ENCODE data around the gene SPATA33. TPM values are rescaled to one million over a fixed set of nuclear protein-coding genes. Genes with fewer than 3 reads are reported as not detected.
"Not testable (repeated sequence)": the region's sequence is repeated elsewhere in the genome, so short reads cannot be mapped to it uniquely, and the experiment has no call there.

SPATA33 gene
- polyA plus RNA-seq, 3 donors: 2.7 to 3.1 (median 2.8) TPM

- 87 to 92% (median 88%) methylated on average over 9 to 10 of the region's 10 CpGs for WGBS, 3 donors
- H3K27ac ChIP-seq (ENCODE audit: low read depth, low read length): no peak overlapping the region
These were observed 3.9 kb upstream of the SPATA33 start for GRCh38 chr16:89653656-89654295.

DNA sequence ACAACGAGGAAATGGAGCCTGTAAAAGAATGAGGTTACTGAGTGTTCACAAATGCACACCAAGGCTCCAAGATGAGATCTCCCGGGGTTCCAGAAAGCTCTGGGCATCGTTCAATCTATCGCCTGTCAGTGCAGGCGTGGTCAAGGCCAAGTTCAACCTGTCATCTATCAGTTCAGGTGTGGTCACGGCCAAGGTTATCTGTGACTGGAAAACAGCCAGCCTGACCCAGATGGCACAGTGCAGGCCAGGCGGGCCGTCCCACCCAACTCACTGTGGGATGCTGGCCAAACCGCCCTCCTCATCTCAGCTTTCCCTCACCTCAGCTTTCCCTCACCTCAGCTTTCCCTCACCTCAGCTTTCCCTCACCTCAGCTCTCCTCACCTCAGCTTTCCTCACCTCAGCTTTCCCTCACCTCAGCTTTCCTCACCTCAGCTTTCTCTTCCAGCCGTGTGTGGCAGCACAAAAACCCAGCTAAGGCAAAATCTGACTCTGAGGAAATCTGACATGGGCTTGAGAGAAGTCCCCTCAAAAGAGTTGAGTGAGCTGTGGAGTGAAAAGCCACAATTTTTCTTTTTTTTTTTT lies 2.5 kb upstream of the SPATA33 start:
- H3K27ac ChIP-seq (ENCODE audit: low read depth, low read length): no peak overlapping the region
- 30 to 89% (median 87%) methylated on average over 10 of the region's 10 CpGs for WGBS, 3 donors

DNA sequence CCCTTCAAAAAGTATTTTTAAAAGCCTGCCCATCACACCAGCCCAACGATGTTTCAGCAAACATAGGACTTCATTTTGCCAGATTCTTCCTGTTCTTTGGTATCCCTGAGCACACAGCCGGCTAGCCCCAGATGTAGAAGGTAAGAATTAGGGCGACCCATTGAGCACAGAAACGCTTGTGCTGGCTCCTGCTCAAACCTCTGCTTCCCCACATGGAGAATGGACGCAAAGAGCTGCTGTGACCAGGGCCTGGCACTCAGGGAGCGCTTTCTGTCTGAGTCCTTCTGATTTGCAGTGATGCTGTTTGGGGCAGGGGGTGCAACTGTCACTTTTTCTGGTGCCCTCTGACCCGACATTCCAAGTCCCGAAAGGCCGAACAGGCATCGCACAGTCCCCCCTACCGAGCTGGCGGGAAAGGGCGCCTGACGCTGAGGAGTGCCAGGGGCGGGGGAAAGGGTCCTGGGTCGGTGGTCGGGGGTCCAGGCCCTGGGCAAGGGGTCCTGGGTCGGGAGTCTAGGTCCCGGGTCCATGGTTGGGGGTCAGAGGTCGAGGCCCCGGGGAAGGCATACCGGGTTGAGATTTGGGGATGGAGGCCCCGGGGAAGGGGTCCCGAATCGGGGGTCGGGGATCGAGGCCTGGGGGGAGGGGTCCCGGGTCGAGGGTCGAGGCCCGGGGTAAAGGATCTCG lies 1.1 kb upstream of the SPATA33 start:
- H3K27ac ChIP-seq (ENCODE audit: low read depth, low read length): no peak overlapping the region
- 30 to 34% (median 33%) methylated on average over 32 of the region's 32 CpGs for WGBS, 3 donors

DNA sequence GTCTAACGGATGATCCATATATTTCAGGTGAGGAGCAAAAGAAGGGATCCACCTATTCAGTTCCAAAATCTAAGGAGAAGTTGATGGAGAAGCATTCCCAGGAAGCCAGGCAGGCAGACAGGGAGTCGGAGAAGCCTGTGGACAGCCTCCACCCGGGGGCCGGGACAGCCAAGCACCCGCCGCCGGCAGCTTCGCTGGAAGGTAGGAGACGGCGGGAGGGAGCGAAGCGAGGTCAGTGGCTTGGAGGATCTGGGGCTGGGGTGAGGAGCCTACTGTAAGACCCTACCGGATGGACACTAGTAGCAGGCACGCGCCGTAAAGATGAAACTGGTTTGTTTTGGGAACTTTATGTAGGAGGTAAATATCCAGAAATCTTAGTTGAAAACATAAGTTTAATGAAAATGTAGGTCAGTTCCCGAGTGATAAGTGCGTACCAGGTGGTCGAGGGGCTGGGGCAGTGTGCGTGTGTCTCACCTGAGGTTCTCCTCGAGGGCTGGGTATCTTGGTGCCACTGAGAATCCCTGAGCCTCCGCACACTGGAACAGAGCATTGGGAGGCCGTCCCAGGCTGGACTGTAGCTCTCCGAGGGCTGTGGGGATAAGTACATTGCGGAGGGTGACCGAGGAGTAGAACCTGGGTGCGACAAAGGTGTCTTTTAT lies 714 bp downstream of the SPATA33 start:
- 11 to 22% (median 16%) methylated on average over 27 of the region's 27 CpGs for WGBS, 3 donors
- H3K27ac ChIP-seq (ENCODE audit: low read depth, low read length): no peak overlapping the region

DNA sequence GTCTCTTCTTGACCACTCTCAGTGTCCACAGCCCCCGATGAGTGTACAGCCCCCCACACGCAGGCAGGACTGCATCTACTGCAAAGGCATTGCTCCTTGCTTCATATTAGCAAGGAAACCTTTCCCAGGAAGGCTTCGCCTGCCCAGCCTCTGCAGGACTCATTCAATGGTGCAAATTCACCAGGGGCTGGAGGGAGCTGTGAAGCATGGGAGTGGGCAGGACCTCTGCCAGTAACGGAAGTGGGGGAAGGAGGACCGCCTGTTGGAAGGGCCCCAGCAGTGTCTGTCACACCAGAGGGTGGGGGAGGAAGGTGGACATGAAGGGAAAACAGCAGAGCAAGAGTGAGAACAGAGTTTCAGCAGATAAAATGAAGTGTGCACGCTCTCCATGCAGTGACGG lies 2.5 kb downstream of the SPATA33 start:
- 90 to 97% (median 95%) methylated on average over 7 of the region's 7 CpGs for WGBS, 3 donors
- H3K27ac ChIP-seq (ENCODE audit: low read depth, low read length): no peak overlapping the region

GRCh38 chr16:89661215-89661614 lies 3.6 kb downstream of the SPATA33 start:
- WGBS, 3 donors: 94 to 95% (median 94%) methylated on average over 9 of the region's 9 CpGs

DNA sequence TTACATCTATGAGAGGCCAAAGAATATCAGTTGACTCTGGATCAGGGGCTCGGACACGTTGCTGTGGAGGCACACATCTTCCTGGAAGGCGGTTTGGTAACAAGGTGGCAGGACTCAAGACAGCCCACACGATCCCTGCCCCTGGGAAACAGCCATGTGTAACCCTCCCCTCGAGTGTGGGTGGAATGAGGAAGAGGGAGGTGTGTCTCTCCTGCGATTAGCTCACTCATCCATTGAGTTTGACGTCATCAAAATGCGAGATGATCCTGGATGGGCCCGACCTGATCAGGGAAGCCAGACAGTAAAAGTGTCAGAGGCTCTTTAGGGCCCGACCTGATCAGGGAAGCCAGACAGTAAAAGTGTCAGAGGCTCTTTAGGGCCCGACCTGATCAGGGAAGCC lies 6.6 kb downstream of the SPATA33 start:
- not testable (repeated sequence) for H3K27ac ChIP-seq (ENCODE audit: low read depth, low read length)
- 83 to 85% (median 84%) methylated on average over 10 of the region's 11 CpGs for WGBS, 3 donors

More at GRCh38 chr16:89661215-89661614, 3.6 kb downstream of the SPATA33 start:
- no peak overlapping the region for H3K27ac ChIP-seq (ENCODE audit: low read depth, low read length)

GRCh38 chr16:89667000-89667399 lies 9.4 kb downstream of the SPATA33 start:
- 59 to 63% (median 63%) methylated on average over 6 to 7 of the region's 7 CpGs for WGBS, 3 donors
- H3K27ac ChIP-seq (ENCODE audit: low read depth, low read length): not testable (repeated sequence)

DNA sequence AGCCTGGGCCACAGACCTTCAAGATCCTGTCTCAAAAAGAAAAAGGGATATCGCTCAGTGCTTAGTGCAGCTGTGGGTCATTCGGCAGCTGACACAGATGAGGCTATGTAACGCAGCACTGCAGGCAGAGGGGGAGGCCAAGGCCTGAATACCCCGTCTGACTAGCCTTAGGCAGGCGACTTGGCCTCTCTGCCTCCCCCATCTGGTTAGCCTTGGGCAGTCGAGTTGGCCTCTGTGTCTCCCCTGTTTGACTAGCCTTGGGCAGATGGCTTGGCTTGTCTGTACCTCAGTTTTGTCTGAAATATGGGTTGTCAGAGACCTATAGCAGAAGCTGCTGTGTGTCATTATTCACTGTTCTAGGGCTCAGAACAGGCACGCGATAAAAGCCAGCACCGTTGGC lies 10.0 kb downstream of the SPATA33 start:
- H3K27ac ChIP-seq (ENCODE audit: low read depth, low read length): no peak overlapping the region
- 80 to 85% (median 84%) methylated on average over 9 of the region's 9 CpGs for WGBS, 3 donors

- no peak overlapping the region for H3K27ac ChIP-seq (ENCODE audit: low read depth, low read length)
- 41 to 68% (median 45%) methylated on average over 5 of the region's 5 CpGs for WGBS, 3 donors
These were observed 11.1 kb downstream of the SPATA33 start for GRCh38 chr16:89668790-89669158.

- 89 to 97% (median 96%) methylated on average over 8 to 13 of the region's 13 CpGs for WGBS, 3 donors
- H3K27ac ChIP-seq (ENCODE audit: low read depth, low read length): no peak overlapping the region
These were observed 12.1 kb downstream of the SPATA33 start for GRCh38 chr16:89669755-89670154.

GRCh38 chr16:89670496-89671431 lies 13.1 kb downstream of the SPATA33 start:
- H3K27ac ChIP-seq (ENCODE audit: low read depth, low read length): no peak overlapping the region
- WGBS, 3 donors: 85 to 87% (median 87%) methylated on average over 10 of the region's 10 CpGs

- whole genome bisulfite sequencing, 3 donors: 82 to 94% (median 87%) methylated on average over 4 of the region's 4 CpGs
- not testable (repeated sequence) for H3K27ac ChIP-seq (ENCODE audit: low read depth, low read length)
These were observed 13.9 kb downstream of the SPATA33 start for GRCh38 chr16:89671565-89671964.

- H3K27ac ChIP-seq (ENCODE audit: low read depth, low read length): no peak overlapping the region
- 77 to 88% (median 82%) methylated on average over 16 of the region's 16 CpGs for WGBS, 3 donors
These were observed 14.7 kb downstream of the SPATA33 start for GRCh38 chr16:89672177-89672941.

- no peak overlapping the region for H3K27ac ChIP-seq (ENCODE audit: low read depth, low read length)
- 96 to 100% (median 99%) methylated on average over 2 of the region's 2 CpGs for WGBS, 3 donors
These were observed 20.6 kb downstream of the SPATA33 start for GRCh38 chr16:89678258-89678657.

GRCh38 chr16:89685916-89686315 lies 28.3 kb downstream of the SPATA33 start:
- no peak overlapping the region for H3K27ac ChIP-seq (ENCODE audit: low read depth, low read length)
- 97 to 100% (median 100%) methylated on average over 1 of the region's 1 CpG for WGBS, 3 donors

DNA sequence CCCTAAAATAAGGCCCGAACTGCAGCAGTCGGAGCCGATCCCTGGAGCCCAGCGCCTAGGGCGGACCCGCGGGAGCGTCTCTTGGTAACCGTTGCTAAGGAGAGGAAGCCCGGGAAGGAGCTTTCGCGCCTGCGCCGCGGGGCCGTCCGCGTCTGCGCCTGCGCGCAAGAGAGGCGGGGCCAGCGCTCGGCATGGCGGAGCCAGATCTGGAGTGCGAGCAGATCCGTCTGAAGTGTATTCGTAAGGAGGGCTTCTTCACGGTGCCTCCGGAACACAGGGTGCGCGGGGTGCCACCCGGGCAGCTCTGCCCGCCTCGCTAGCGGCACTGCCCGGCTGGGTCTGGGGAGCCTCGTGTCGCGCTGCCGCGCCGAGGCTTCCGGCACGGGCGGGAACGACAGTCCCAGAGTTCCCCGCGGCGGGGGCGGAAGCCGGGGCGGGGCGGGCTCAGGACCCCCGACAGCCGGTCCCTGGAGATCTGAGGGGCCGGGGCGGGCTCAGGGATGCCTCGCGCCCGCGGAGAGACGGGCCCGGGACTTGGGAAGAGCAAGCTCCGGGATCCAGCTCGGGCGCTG lies 29.0 kb downstream of the SPATA33 start, which contains the start of gene CDK10:
Gene CDK10 (plus strand): TSS at position 170 of the 572 bp plus-strand sequence. CDS start 22 bp downstream, at position 192.
- H3K27ac ChIP-seq (ENCODE audit: low read depth, low read length): no peak within 1 kb of the TSS
- 0 to 1% (median 1%) methylated on average over 63 to 67 of the region's 67 CpGs for WGBS, 3 donors
